K562 (cell line): Measurements from ENCODE around the gene ADCY6. TPM values are rescaled to one million over a fixed set of nuclear protein-coding genes. Genes with fewer than 3 reads are reported as not detected.

Experiments used
- ATAC-seq: fragments of 200-7000 bp; cut with Tn5 transposase; 3 replicates; pipeline ENCODE4 v1.9.1; 2020; ENCODE audit warnings: moderate library complexity
- BruUV-seq: library from RNA; stranded (reverse); fragments of 400-500 nt; replicated peaks from 2 replicates; lab custom pipeline; 2021; lab: Mats Ljungman, UMichigan
- CTCF ChIA-PET: fragments of 300-600 bp; formaldehyde crosslinking; extraction: SDS; loops from one replicate; lab custom pipeline; 2021; ENCODE audit warnings: low intra/inter-chr PET ratio; lab: Yijun Ruan, JAX
- POLR2A ChIA-PET: fragments of 300-600, 350-650 bp; sonication (Branson Sonifier 250); formaldehyde crosslinking; extraction: SDS; loops from one replicate; lab custom pipeline; 2021; ENCODE audit warnings: antibody characterized with exemption, inconsistent platforms; lab: Yijun Ruan, JAX
- DNase-seq, 4 experiments: peaks; one replicate each; pipeline versions ENCODE4 v3.0.0 to v3.0.0-alpha.2; 2011 to 2018; ENCODE audit warnings: low spot score in 3 of 4, mixed read lengths in 3 of 4; ENCODE audit errors: extremely low read depth in 1 of 4
- FAIRE-seq: peaks from 2 replicates; lab custom pipeline; 2011; peaks lifted over from hg19 to GRCh38; lab: Jason Lieb, UNC
- H2AFZ ChIP-seq: 2 replicates; pipeline ENCODE4 v1.6.0; 2011; ENCODE audit warnings: low read depth, low read length, control low read depth, inconsistent platforms
- H3K27ac ChIP-seq: fragments of 200-600 bp; 3 replicates; pipeline ENCODE4 v1.8.0; 2011; ENCODE audit warnings: low read depth, mild to moderate bottlenecking, control low read depth, inconsistent platforms, low read length, moderate library complexity, mixed read lengths; ENCODE audit errors: extremely low read depth
- H3K27me3 ChIP-seq, 2 experiments: fragments of 300-600 bp in 1 of 2; 2 replicates in 1 of 2; 3 replicates in 1 of 2; pipeline versions ENCODE4 v1.6.0 to v1.8.0; 2011; ENCODE audit warnings: inconsistent platforms in 2 of 2, low read length in 2 of 2, mild to moderate bottlenecking in 1 of 2, mixed read lengths in 1 of 2, moderate library complexity in 1 of 2; ENCODE audit not compliant: control insufficient read depth in 2 of 2, insufficient read depth in 2 of 2
- H3K36me3 ChIP-seq: fragments of 300-600 bp; 3 replicates; pipeline ENCODE4 v1.8.0; 2011; ENCODE audit warnings: mild to moderate bottlenecking, low read length, inconsistent platforms; ENCODE audit not compliant: control insufficient read depth, insufficient read depth
- H3K4me1 ChIP-seq, 2 experiments: fragments of 200-600 bp in 1 of 2; replicated peaks in 1 of 2; 2 replicates in 1 of 2; 3 replicates in 1 of 2; pipeline versions ENCODE4 v1.5.1 to v1.8.0; 2011; ENCODE audit warnings: inconsistent platforms in 2 of 2, low read length in 2 of 2, mild to moderate bottlenecking in 1 of 2, mixed read lengths in 1 of 2, moderate library complexity in 1 of 2; ENCODE audit not compliant: control insufficient read depth in 2 of 2, insufficient read depth in 2 of 2
- H3K4me2 ChIP-seq: 2 replicates; pipeline ENCODE4 v1.6.1; 2011; ENCODE audit warnings: low read length, control low read depth, inconsistent platforms, mixed read lengths; ENCODE audit not compliant: insufficient read depth
- H3K4me3 ChIP-seq: fragments of 200-600 bp; sonication (generic), shearing (Covaris generic); 2 replicates; pipeline ENCODE4 v1.5.1; 2016; ENCODE audit warnings: control low read depth, inconsistent platforms
- H3K79me2 ChIP-seq: fragments of 200-600 bp; 3 replicates; pipeline ENCODE4 v1.8.0; 2011; ENCODE audit warnings: low read length, inconsistent platforms; ENCODE audit not compliant: control insufficient read depth, insufficient read depth
- H3K9ac ChIP-seq, 2 experiments: 2 replicates each; pipeline versions ENCODE4 v1.6.0 to v1.6.1; 2011; ENCODE audit warnings: low read depth in 2 of 2, low read length in 2 of 2, control low read depth in 1 of 2, inconsistent platforms in 1 of 2, mild to moderate bottlenecking in 1 of 2, mixed read lengths in 1 of 2; ENCODE audit not compliant: insufficient read depth in 1 of 2
- H3K9me1 ChIP-seq: one replicate; pipeline ENCODE4 v1.6.0; 2011; ENCODE audit warnings: inconsistent platforms, mild to moderate bottlenecking, low read length, moderate library complexity; ENCODE audit not compliant: control insufficient read depth, insufficient read depth
- H3K9me3 ChIP-seq: replicated peaks from 2 replicates; pipeline ENCODE4 v1.5.1; 2011; ENCODE audit warnings: low read depth, low read length, inconsistent platforms; ENCODE audit not compliant: control insufficient read depth, insufficient read depth
- H4K20me1 ChIP-seq: replicated peaks from 2 replicates; pipeline ENCODE4 v1.6.1; 2011; ENCODE audit warnings: low read length, inconsistent platforms, mixed read lengths; ENCODE audit not compliant: control insufficient read depth, insufficient read depth
- BMI1 ChIP-seq: fragments of 150-350 bp; IDR thresholded peaks from 2 replicates; pipeline ENCODE4 v1.6.1; 2014; ENCODE audit warnings: low read length
- CHCHD3 ChIP-seq: fragments of 250-450 bp; sonication (Bioruptor Pico); IDR thresholded peaks from 2 replicates; pipeline ENCODE4 v2.1.2; 2022; ENCODE audit warnings: mild to moderate bottlenecking
- FOXJ2 ChIP-seq: fragments of 200-800 bp; sonication (Bioruptor generic); IDR thresholded peaks from 2 replicates; pipeline ENCODE4 v1.6.1; 2016; ENCODE audit warnings: missing genetic modification characterization, missing compliant biosample characterization
- ILF3 ChIP-seq: fragments of 450-650 bp; IDR thresholded peaks from 2 replicates; pipeline ENCODE4 v1.6.1; 2018; ENCODE audit warnings: antibody characterized with exemption, mild to moderate bottlenecking, moderate library complexity, borderline replicate concordance
- NBN ChIP-seq: fragments of 450-650 bp; IDR thresholded peaks from 2 replicates; pipeline ENCODE4 v1.6.1; 2016; ENCODE audit warnings: low read depth, mild to moderate bottlenecking
- NEUROD1 ChIP-seq: fragments of 150-350 bp; IDR thresholded peaks from 2 replicates; pipeline ENCODE4 v1.6.1; 2014; ENCODE audit warnings: borderline replicate concordance, low read length, low read depth; ENCODE audit not compliant: partially characterized antibody
- NONO ChIP-seq, 2 experiments: fragments of 200-400 bp in 1 of 2; fragments of 450-650 bp in 1 of 2; formaldehyde crosslinking in 1 of 2; IDR thresholded peaks; 2 replicates each; pipeline ENCODE4 v1.6.1; 2017; ENCODE audit warnings: low read depth in 2 of 2, mild to moderate bottlenecking in 2 of 2, moderate library complexity in 2 of 2, low read length in 1 of 2
- SAFB ChIP-seq: fragments of 200-400 bp; formaldehyde crosslinking; IDR thresholded peaks from 2 replicates; pipeline ENCODE4 v1.6.1; 2017; ENCODE audit warnings: low read depth, low read length, borderline replicate concordance
- TAF1 ChIP-seq: IDR thresholded peaks from 2 replicates; pipeline ENCODE4 v1.6.1; 2011; ENCODE audit warnings: mild to moderate bottlenecking, low read length, moderate library complexity; ENCODE audit not compliant: insufficient read depth, control insufficient read depth, severe bottlenecking; ENCODE audit errors: extremely low read depth
- TRIM25 ChIP-seq: fragments of 450-650 bp; IDR thresholded peaks from 2 replicates; pipeline ENCODE4 v1.7.0; 2016; ENCODE audit warnings: borderline replicate concordance
- TSC22D4 ChIP-seq: fragments of 450-650 bp; IDR thresholded peaks from 2 replicates; pipeline ENCODE4 v1.6.1; 2016; ENCODE audit warnings: missing genetic modification characterization, missing biosample characterization, control low read depth
- ZBED1 ChIP-seq: IDR thresholded peaks from 2 replicates; pipeline ENCODE4 v1.6.1; 2014
- ZBTB12 ChIP-seq: fragments of 250-450 bp; sonication (Bioruptor Pico); IDR thresholded peaks from 2 replicates; pipeline ENCODE4 v1.4.0; 2020
- ZKSCAN8 ChIP-seq: fragments of 200-800 bp; sonication (Bioruptor generic); IDR thresholded peaks from 2 replicates; pipeline ENCODE4 v1.6.1; 2016; ENCODE audit warnings: missing genetic modification characterization, missing compliant biosample characterization
- ZNF431 ChIP-seq: sonication (generic); formaldehyde crosslinking; IDR thresholded peaks from 2 replicates; pipeline ENCODE4 v1.8.0; 2022; ENCODE audit warnings: mild to moderate bottlenecking, missing genetic modification reagents
- ZNF507 ChIP-seq: conservative IDR thresholded peaks from 2 replicates; pipeline ENCODE4 v1.6.1; 2017; ENCODE audit warnings: missing genetic modification characterization, missing compliant biosample characterization
- ZNF583 ChIP-seq: fragments of 250-450 bp; sonication (Bioruptor Pico); IDR thresholded peaks from 2 replicates; pipeline ENCODE4 v1.4.0; 2020
- WGBS: fragments of 100-300 bp; shearing (Covaris generic); methylation state at CpG from one replicate; pipeline ENCODE4 v1.1.6; 2016; ENCODE audit warnings: low coverage, mixed read lengths; ENCODE audit not compliant: insufficient coverage; ENCODE audit errors: missing lambda C conversion rate; 5-methylcytosine and 5-hydroxymethylcytosine counted together
- in situ Hi-C: fragments of 300-500 bp; cut with MboI; formaldehyde crosslinking; loops from 4 replicates; pipeline ENCODE4 v1.15.0; 2018; ENCODE audit warnings: inconsistent platforms, mixed read lengths
- intact Hi-C: fragments of 100-400 bp; cut with micrococcal nuclease; formaldehyde crosslinking; loops from 2 replicates; pipeline ENCODE4 v1.14.2; 2022
- polyA plus RNA-seq, 8 experiments: library from polyadenylated mRNA; depleted of rRNA in 4 of 8; stranded (reverse) in 5 of 8; unstranded in 3 of 8; fragments of >200 nt; fragmentation: Nextera tagmentation in 2 of 8; fragmentation: Illumina TruSeq in 1 of 8; extraction: Ambion mirVana in 2 of 8; extraction: Trizol in 1 of 8; gene quantifications; 2 replicates each; pipeline versions ENCODE4 v1.2.1 to v1.2.3, GENCODE V29; 2011 to 2014; ENCODE audit warnings: inconsistent platforms in 1 of 8, missing spikeins in 1 of 8
- total RNA-seq, 7 experiments: library from RNA; depleted of rRNA in 6 of 7; stranded (reverse); fragments of >200 nt in 6 of 7; fragmentation: Illumina TruSeq in 2 of 7; extraction: Trizol in 2 of 7; gene quantifications; 2 replicates each; pipeline versions ENCODE4 v1.2.1 to v1.2.3, GENCODE V29; 2011 to 2021; ENCODE audit warnings: low replicate concordance in 1 of 7
- TF ChIP-seq, protein P1 (sequence below): fragments of 450-650 bp; IDR thresholded peaks from 2 replicates; pipeline ENCODE4 v1.6.1; 2016; ENCODE audit warnings: low read depth, mild to moderate bottlenecking, moderate library complexity
- TF ChIP-seq, protein P2 (sequence below): fragments of 250-450 bp; sonication (Bioruptor Pico); IDR thresholded peaks from 2 replicates; pipeline ENCODE4 v1.8.0; 2022; ENCODE audit warnings: moderate library complexity, mild to moderate bottlenecking, inconsistent platforms

ADCY6 gene
- total and polyA plus RNA-seq, 9 of the 15 experiments (the other 6 are each of a cell fraction or from before 2014, with no cell fraction given), result 0.01 to 1.0 (median 0.53) TPM

DNA sequence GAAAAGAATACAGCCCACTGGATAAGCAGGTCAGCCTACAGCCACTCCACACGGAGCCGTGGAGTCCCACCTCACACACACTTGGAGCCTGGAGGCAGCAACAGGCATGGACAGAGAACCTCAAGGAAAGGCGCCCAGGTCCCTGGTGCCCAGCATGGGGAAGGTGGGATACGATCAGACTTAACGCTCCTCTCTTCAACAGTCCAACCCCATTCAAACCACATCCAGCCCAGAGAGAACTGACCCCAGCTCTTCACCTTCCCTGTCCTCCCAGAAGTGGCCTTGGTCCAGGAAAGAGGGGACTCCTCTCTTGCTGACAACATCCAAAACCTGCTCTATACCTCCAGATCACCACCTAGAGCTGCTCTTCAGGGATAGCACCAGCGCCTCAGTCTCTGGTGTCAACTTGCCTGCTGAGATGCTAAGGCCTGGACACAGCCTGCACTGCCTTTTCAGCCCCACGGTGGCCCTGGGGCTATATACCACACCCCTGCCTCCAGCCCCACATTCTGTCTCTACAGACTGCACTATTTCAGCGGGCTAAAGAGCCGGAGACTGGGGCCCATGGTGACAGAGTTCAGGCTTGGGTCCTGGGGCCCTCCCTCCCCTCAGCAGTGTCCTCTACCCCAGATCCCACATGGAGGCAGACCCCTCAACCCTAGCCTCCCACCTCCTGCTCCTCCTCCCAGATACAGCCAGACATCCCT lies 7.0 kb downstream of the ADCY6 start:
- no peak overlapping the region for H2AFZ ChIP-seq
- H3K9ac ChIP-seq, result no peak overlapping the region
- no peaks in the 10 kb centered on the region for H3K9me3 ChIP-seq
- WGBS, result 4% methylated on average over 9 of the region's 9 CpGs
- FAIRE-seq (no peak), DNase-seq (no peak), ATAC-seq (peak; percentile 54)
- peaks cover 0 to 11% of the 10 kb centered on the region in 2 experiments; a peak in 3 of 5 replicates for H3K4me1 ChIP-seq
- H4K20me1 ChIP-seq, result peaks cover 9% of the 10 kb centered on the region; the same call in 1 of the 2 replicates
- H3K27ac ChIP-seq, result no peak overlapping the region
- intact Hi-C loops (no loop called here), in situ Hi-C loops (loop anchor here (25.0 kb wide), 1 partner anchor 245 kb away; the partner anchor contains the start of gene OR8S1)
- H3K36me3 ChIP-seq, result no peaks in the 10 kb centered on the region
- BruUV-seq, result no TSS peak
- peaks cover 29 to 68% of the 10 kb centered on the region in 2 experiments for H3K27me3 ChIP-seq
- ChIA-PET POLR2A (interaction anchor here (0.6 kb wide), 1 partner anchor 331 kb away, joined by 3 read pairs; no protein-coding TSS in a partner anchor), CTCF (interaction anchor here (0.5 kb wide), 1 partner anchor 722 kb away, joined by 4 read pairs; no protein-coding TSS in a partner anchor)
- no peaks in the 10 kb centered on the region for H3K79me2 ChIP-seq
- no peaks in the 10 kb centered on the region for H3K9me1 ChIP-seq
- no peak overlapping the region for H3K4me3 ChIP-seq
- H3K4me2 ChIP-seq, result no peak overlapping the region
- no peak for TF ChIP-seq CHCHD3 (CRISPR knock-in tag)
- TF ChIP-seq ZNF583, result no peak
- TF ChIP-seq TRIM25, result no peak
- TF ChIP-seq ZKSCAN8 (CRISPR knock-in tag), result no peak
- no peak for TF ChIP-seq TAF1
- TF ChIP-seq SAFB, result no peak
- no peak for TF ChIP-seq ZBTB12 (CRISPR knock-in tag)
- TF ChIP-seq, protein P1, sequence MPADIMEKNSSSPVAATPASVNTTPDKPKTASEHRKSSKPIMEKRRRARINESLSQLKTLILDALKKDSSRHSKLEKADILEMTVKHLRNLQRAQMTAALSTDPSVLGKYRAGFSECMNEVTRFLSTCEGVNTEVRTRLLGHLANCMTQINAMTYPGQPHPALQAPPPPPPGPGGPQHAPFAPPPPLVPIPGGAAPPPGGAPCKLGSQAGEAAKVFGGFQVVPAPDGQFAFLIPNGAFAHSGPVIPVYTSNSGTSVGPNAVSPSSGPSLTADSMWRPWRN, result no peak
- no peak for TF ChIP-seq NEUROD1
- TF ChIP-seq ZBED1, result no peak
- no peak for TF ChIP-seq NONO (IDR thresholded peaks at IDR 0.05; ENCODE audit: low read depth in 2 of 2, low read length in 1 of 2)
- TF ChIP-seq ILF3, result no peak
- no peak for TF ChIP-seq FOXJ2 (tag)
- TF ChIP-seq NBN, result no peak
- no peak for TF ChIP-seq BMI1
- no peak for TF ChIP-seq TSC22D4 (tag)
- no peak for TF ChIP-seq ZNF431
- no peak for TF ChIP-seq ZNF507
- TF ChIP-seq, protein P2, sequence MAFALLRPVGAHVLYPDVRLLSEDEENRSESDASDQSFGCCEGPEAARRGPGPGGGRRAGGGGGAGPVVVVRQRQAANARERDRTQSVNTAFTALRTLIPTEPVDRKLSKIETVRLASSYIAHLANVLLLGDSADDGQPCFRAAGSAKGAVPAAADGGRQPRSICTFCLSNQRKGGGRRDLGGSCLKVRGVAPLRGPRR (CRISPR knock-in tag), result no peak
